Stimulated activated CD4-positive, alpha-beta T cell treated with anti-CD3 and anti-CD28 coated beads, Interleukin-1b, Interleukin-23, amount 100 ng/mL, for 24 hours (primary cell): ENCODE data around the gene PCDHGA4.
A peak's percentile ranks its signal among the peaks of the same experiment; 100 is the strongest.
"Not testable (repeated sequence)": the region's sequence is repeated elsewhere in the genome, so short reads cannot be mapped to it uniquely, and the experiment has no call there.

Experiments
- DNase-seq, 4 experiments: peaks; one replicate each; pipeline ENCODE4 v3.0.0-alpha.2; 2020; ENCODE audit warnings: low read depth in 4 of 4, low spot score in 1 of 4

Gene PCDHGA4

GRCh38 chr5:141346017-141346416, 8.8 kb upstream of the PCDHGA4 start:
- not testable (repeated sequence) for DNase-seq

- no peak for DNase-seq
Observed at GRCh38 chr5:141349917-141350619, 4.8 kb upstream of the PCDHGA4 start, which contains the start of gene PCDHGB1. TSS of gene PCDHGB1 (plus strand) at chr5:141350099. CDS start at chr5:141350261, 162 bp downstream.

- DNase-seq = no peak
Observed at GRCh38 chr5:141351591-141351990, 3.2 kb upstream of the PCDHGA4 start.

- DNase-seq = no peak
Observed at GRCh38 chr5:141355641-141356040, 820 bp downstream of the PCDHGA4 start.

GRCh38 chr5:141356133-141356532, 1.3 kb downstream of the PCDHGA4 start:
- no peak for DNase-seq

- DNase-seq = no peak
Observed at GRCh38 chr5:141356950-141357349, 2.1 kb downstream of the PCDHGA4 start.

DNA sequence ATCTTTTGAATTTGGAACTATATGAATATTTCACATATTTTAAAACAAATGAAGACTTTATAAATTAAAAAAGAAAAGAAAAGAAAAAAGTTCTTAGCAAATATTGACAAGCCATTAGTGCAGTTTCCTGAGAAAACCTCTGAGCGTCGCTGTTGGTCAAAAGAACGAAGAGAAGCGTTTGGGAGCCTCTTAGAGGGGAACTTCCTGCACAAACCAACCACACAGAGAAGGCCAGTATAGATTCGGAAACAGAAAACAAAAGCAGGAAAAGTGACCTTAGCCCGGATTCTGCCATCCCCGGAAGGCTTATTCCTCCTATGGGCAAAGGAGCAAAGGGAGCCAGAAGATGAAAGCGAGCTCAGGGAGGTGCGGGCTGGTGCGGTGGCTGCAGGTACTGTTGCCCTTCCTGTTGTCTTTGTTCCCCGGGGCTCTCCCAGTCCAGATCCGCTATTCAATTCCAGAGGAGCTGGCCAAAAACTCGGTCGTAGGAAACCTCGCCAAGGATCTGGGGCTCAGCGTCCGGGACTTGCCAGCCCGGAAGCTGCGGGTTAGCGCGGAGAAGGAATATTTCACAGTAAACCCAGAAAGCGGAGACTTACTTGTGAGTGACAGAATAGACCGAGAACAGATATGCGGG, 5.1 kb downstream of the PCDHGA4 start, which contains the start of gene PCDHGB2:
TSS of gene PCDHGB2 (plus strand) at position 205 of the 637 bp plus-strand sequence. CDS start at position 347, 142 bp downstream.
- no peak for DNase-seq

DNA sequence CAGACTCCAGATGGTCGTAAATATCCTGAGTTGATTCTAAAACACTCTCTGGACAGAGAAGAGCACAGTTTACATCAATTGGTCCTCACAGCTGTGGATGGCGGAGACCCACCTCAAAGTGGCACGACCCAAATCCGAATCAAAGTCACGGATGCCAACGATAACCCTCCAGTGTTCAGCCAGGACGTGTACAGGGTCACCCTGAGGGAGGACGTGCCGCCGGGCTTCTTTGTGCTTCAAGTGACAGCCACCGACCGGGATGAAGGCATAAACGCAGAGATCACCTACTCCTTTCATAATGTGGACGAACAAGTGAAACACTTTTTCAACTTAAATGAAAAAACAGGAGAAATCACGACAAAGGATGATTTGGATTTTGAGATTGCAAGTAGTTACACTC, 5.9 kb downstream of the PCDHGA4 start:
- DNase-seq = no peak

DNA sequence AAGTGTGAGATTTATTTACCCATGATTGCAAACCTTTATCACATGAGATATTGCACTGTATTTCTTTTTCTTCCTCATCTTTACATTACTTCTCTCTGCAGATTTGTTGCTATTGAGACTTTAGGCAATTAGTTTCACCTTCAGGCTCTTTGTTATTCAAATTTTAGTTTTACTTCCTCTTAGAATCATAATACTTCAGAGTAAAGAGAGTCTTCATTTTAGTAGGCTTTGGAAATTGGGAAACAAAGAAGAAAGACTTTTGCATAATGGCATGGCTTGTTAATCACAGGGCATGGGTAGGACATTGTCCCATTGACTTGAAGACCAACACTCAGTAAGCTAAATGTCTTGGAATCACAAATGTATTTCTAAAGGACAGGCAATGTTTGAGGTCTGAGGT, 7.9 kb downstream of the PCDHGA4 start:
- no peak for DNase-seq

DNA sequence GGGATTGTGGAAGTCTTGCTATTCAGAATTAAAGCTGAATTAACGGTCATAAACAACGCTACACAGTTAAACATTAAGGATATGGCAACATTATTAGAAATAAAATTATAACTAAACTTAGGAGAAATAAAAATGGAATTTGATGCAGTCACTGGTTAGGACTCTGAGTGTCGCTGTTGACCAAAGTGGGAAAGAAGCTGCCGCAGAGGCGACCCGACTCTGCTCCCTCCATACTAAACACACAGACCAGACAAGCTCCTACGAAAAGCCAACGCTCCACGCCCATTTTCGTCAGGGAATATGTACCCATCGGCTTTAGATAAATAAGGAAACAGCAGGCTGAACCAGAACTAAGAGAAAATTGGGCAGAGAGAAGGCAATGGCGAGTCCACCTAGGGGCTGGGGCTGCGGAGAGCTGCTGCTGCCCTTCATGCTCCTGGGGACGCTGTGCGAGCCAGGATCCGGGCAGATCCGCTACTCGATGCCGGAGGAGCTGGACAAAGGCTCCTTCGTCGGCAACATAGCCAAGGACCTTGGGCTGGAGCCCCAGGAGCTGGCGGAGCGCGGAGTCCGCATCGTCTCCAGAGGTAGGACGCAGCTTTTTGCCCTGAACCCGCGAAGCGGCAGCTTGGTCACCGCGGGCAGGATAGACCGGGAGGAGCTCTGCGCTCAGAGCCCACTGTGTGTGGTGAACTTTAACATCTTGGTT, 9.3 kb downstream of the PCDHGA4 start, which contains the start of gene PCDHGA5:
TSS of gene PCDHGA5 (plus strand) at position 211 of the 709 bp plus-strand sequence. CDS start at position 380, 169 bp downstream.
- no peak for DNase-seq

- no peak for DNase-seq
Observed at GRCh38 chr5:141366016-141366896, 11.4 kb downstream of the PCDHGA4 start.

DNA sequence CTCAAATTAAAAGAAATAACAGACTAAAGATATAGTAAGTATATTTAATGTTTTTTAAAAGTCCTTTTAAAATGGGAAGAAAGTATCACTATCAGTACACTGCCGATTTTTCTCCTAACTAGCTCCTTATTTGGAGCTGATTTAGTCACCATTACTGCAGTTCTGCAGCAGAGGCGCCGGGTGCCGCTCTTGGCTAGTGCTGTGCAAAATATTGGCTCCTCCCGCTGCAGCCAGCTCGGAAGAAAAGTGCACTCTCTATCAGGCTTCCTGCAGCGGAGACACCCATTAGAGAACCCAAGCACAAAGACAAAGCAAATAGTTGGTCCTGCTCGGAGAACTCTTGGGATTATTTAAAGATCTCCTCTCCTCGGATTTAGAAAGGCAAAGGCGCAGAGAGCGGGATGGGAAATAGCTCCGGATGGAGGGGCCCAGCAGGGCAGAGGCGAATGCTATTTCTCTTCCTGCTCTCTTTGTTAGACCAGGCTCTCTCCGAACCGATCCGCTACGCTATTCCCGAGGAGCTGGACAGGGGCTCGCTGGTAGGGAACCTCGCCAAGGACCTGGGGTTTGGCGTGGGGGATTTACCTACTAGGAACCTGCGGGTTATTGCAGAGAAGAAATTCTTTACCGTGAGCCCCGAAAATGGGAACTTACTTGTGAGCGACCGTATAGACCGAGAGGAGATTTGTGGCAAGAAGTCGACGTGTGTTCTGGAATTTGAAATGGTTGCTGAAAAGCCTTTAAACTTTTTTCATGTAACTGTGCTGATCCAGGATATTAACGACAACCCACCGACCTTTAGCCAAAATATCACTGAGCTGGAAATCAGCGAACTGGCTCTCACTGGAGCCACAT, 15.4 kb downstream of the PCDHGA4 start, which contains the start of gene PCDHGB3:
TSS of gene PCDHGB3 (plus strand) at position 249 of the 855 bp plus-strand sequence. CDS start at position 402, 153 bp downstream.
- peak in 1 of 4 experiments; percentile 8 for DNase-seq

DNA sequence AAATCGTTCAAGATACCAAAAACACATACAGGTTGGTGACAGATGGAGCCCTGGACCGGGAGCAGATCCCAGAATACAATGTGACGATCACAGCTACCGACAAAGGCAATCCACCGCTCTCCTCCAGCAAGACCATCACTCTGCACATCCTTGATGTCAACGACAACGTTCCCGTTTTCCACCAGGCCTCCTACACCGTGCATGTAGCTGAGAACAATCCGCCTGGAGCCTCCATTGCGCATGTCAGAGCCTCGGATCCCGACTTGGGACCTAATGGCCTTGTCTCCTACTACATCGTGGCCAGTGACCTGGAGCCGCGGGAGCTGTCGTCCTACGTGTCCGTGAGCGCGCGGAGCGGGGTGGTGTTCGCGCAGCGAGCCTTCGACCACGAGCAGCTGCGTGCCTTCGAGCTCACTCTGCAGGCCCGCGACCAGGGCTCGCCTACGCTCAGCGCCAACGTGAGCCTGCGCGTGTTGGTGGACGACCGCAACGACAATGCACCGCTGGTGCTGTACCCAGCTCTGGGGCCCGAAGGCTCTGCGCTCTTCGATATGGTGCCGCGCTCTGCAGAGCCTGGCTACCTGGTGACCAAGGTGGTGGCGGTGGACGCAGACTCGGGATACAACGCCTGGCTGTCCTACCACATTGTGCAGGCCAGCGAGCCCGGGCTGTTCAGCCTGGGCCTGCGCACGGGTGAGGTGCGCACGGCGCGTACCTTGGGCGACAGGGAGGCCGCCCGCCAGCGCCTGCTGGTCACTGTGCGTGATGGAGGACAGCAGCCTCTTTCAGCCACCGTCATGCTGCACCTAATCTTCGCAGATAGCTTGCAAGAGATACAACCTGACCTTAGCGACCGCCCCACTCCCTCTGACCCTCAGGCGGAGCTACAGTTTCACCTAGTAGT, 17.0 kb downstream of the PCDHGA4 start:
- DNase-seq = no peak

- DNase-seq = no peak
Observed at GRCh38 chr5:141373673-141374317, 19.0 kb downstream of the PCDHGA4 start, which contains the start of gene PCDHGA6. TSS of gene PCDHGA6 (plus strand) at chr5:141373891. CDS start at chr5:141374084, 193 bp downstream.

GRCh38 chr5:141374627-141375026, 19.8 kb downstream of the PCDHGA4 start:
- no peak for DNase-seq

GRCh38 chr5:141375444-141376155, 20.8 kb downstream of the PCDHGA4 start:
- not testable (repeated sequence) for DNase-seq
